ENCODE results near the gene SVIL.
A peak's percentile ranks its signal among the peaks of the same experiment; 100 is the strongest.

SVIL gene

GRCh38 chr10:29634764-29635625, at the start of gene SVIL:
SVIL (minus strand) TSS chr10:29634971; CDS start chr10:29555058, 79,913 bp downstream.
- DNase-seq (ENCODE audit: low read depth, low spot score), result no peak

- DNase-seq (ENCODE audit: low read depth, low spot score), result no peak
Observed at GRCh38 chr10:29681676-29682448, 47.1 kb upstream of the SVIL start.

- no peak for DNase-seq (ENCODE audit: low read depth, low spot score)
Observed at GRCh38 chr10:29680091-29680490, 45.3 kb upstream of the SVIL start.

GRCh38 chr10:29676732-29677131, 42.0 kb upstream of the SVIL start:
- DNase-seq (ENCODE audit: low read depth, low spot score), result no peak

GRCh38 chr10:29675984-29676383, 41.2 kb upstream of the SVIL start:
- no peak for DNase-seq (ENCODE audit: low read depth, low spot score)

GRCh38 chr10:29671968-29672367, 37.2 kb upstream of the SVIL start:
- no peak for DNase-seq (ENCODE audit: low read depth, low spot score)

GRCh38 chr10:29671228-29671780, 36.5 kb upstream of the SVIL start:
- DNase-seq (ENCODE audit: low read depth, low spot score), result no peak

GRCh38 chr10:29670761-29671160, 36.0 kb upstream of the SVIL start:
- no peak for DNase-seq (ENCODE audit: low read depth, low spot score)

- no peak for DNase-seq (ENCODE audit: low read depth, low spot score)
Observed at GRCh38 chr10:29669149-29669548, 34.4 kb upstream of the SVIL start.

GRCh38 chr10:29668628-29669027, 33.9 kb upstream of the SVIL start:
- DNase-seq (ENCODE audit: low read depth, low spot score), result no peak

GRCh38 chr10:29667191-29667590, 32.4 kb upstream of the SVIL start:
- no peak for DNase-seq (ENCODE audit: low read depth, low spot score)

GRCh38 chr10:29666201-29666600, 31.4 kb upstream of the SVIL start:
- DNase-seq (ENCODE audit: low read depth, low spot score), result no peak

GRCh38 chr10:29663718-29664117, 28.9 kb upstream of the SVIL start:
- no peak for DNase-seq (ENCODE audit: low read depth, low spot score)

- DNase-seq (ENCODE audit: low read depth, low spot score), result peak; percentile 91
Observed at GRCh38 chr10:29658984-29659965, 24.5 kb upstream of the SVIL start.

GRCh38 chr10:29657719-29658274, 23.0 kb upstream of the SVIL start:
- DNase-seq (ENCODE audit: low read depth, low spot score), result no peak

GRCh38 chr10:29656451-29656992, 21.8 kb upstream of the SVIL start:
- DNase-seq (ENCODE audit: low read depth, low spot score), result no peak

GRCh38 chr10:29652192-29652591, 17.4 kb upstream of the SVIL start:
- no peak for DNase-seq (ENCODE audit: low read depth, low spot score)

- DNase-seq (ENCODE audit: low read depth, low spot score), result no peak
Observed at GRCh38 chr10:29651767-29652166, 17.0 kb upstream of the SVIL start.

- DNase-seq (ENCODE audit: low read depth, low spot score), result no peak
Observed at GRCh38 chr10:29650552-29650944, 15.8 kb upstream of the SVIL start.

Measured in brain pericyte (primary cell).